WERI-Rb-1 (cell line): Measurements from ENCODE around the gene PSMC4.
"Not testable (repeated sequence)": the region's sequence is repeated elsewhere in the genome, so short reads cannot be mapped to it uniquely, and the experiment has no call there.

ENCODE experiments used
- DNase-seq: peaks from one replicate; pipeline ENCODE4 v3.0.0-alpha.2; 2020
- H3K27ac ChIP-seq: fragments of 250-450 bp; sonication (Bioruptor Pico); 2 replicates; pipeline ENCODE4 v1.5.1; 2020; ENCODE audit warnings: mild to moderate bottlenecking, moderate library complexity
- H3K27me3 ChIP-seq: fragments of 250-450 bp; sonication (Bioruptor Pico); 2 replicates; pipeline ENCODE4 v1.5.1; 2021; ENCODE audit warnings: mild to moderate bottlenecking, low read depth, moderate library complexity; ENCODE audit not compliant: insufficient read depth, severe bottlenecking
- H3K36me3 ChIP-seq: fragments of 250-450 bp; sonication (Bioruptor Pico); 2 replicates; pipeline ENCODE4 v1.5.1; 2020; ENCODE audit warnings: mild to moderate bottlenecking, moderate library complexity
- H3K4me3 ChIP-seq: 2 replicates; pipeline ENCODE4 v1.5.1; 2011; ENCODE audit warnings: low read depth, mild to moderate bottlenecking, control low read depth, low read length
- H3K9me3 ChIP-seq: fragments of 250-450 bp; sonication (Bioruptor Pico); 2 replicates; pipeline ENCODE4 v1.5.1; 2021; ENCODE audit warnings: mild to moderate bottlenecking, moderate library complexity; ENCODE audit not compliant: severe bottlenecking
- TF ChIP-seq, protein P1 (sequence below): IDR thresholded peaks from 2 replicates; pipeline ENCODE4 v1.5.1; 2011; ENCODE audit warnings: low read depth, mild to moderate bottlenecking, control low read depth, inconsistent platforms, low read length

Gene PSMC4

GRCh38 chr19:39946532-39946931 lies 24.4 kb upstream of the PSMC4 start:
- TF ChIP-seq, protein P1, sequence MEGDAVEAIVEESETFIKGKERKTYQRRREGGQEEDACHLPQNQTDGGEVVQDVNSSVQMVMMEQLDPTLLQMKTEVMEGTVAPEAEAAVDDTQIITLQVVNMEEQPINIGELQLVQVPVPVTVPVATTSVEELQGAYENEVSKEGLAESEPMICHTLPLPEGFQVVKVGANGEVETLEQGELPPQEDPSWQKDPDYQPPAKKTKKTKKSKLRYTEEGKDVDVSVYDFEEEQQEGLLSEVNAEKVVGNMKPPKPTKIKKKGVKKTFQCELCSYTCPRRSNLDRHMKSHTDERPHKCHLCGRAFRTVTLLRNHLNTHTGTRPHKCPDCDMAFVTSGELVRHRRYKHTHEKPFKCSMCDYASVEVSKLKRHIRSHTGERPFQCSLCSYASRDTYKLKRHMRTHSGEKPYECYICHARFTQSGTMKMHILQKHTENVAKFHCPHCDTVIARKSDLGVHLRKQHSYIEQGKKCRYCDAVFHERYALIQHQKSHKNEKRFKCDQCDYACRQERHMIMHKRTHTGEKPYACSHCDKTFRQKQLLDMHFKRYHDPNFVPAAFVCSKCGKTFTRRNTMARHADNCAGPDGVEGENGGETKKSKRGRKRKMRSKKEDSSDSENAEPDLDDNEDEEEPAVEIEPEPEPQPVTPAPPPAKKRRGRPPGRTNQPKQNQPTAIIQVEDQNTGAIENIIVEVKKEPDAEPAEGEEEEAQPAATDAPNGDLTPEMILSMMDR: no peak
- H3K36me3 ChIP-seq: no peaks in the 10 kb centered on the region
- no peaks in the 10 kb centered on the region for H3K9me3 ChIP-seq
- no peak overlapping the region for H3K4me3 ChIP-seq
- no peak for DNase-seq
- H3K27me3 ChIP-seq: no peaks in the 10 kb centered on the region
- H3K27ac ChIP-seq: no peak overlapping the region

GRCh38 chr19:39949026-39949747 lies 21.8 kb upstream of the PSMC4 start:
- Histone ChIP-seq H3K4me3 (no peak overlapping the region), H3K36me3 (no peaks in the 10 kb centered on the region), H3K9me3 (no peaks in the 10 kb centered on the region), H3K27ac (no peak overlapping the region), H3K27me3 (peaks cover 12% of the 10 kb centered on the region)
- TF ChIP-seq, protein P1: no peak
- DNase-seq: no peak

GRCh38 chr19:39951065-39951650 lies 19.8 kb upstream of the PSMC4 start:
- no peaks in the 10 kb centered on the region for H3K36me3 ChIP-seq
- H3K27ac ChIP-seq: no peak overlapping the region
- DNase-seq: no peak
- peaks cover 12% of the 10 kb centered on the region for H3K27me3 ChIP-seq
- TF ChIP-seq, protein P1: no peak
- H3K4me3 ChIP-seq: no peak overlapping the region
- no peaks in the 10 kb centered on the region for H3K9me3 ChIP-seq

DNA sequence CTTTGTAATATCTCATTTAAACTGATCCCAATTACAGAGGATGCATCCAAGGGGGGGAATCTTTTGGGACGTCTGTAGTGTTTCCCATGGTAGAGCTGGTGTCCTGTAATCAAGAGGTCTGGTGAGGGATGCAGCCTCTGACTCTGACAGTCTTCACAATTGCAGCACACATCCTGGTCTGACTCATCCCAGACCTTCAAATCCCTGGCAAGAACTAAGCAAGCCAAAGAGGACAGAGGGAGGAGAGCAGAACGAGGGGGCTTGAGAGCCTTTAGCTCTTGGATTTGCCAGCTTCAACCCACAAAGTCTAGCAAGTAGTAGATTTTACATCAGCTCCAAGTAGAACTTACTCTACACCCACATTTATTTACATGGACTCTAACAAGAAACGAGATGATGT lies 19.3 kb upstream of the PSMC4 start:
- TF ChIP-seq, protein P1: no peak
- DNase-seq: no peak
- Histone ChIP-seq H3K4me3 (no peak overlapping the region), H3K27ac (no peak overlapping the region), H3K27me3 (peaks cover 12% of the 10 kb centered on the region), H3K36me3 (no peaks in the 10 kb centered on the region), H3K9me3 (no peaks in the 10 kb centered on the region)

DNA sequence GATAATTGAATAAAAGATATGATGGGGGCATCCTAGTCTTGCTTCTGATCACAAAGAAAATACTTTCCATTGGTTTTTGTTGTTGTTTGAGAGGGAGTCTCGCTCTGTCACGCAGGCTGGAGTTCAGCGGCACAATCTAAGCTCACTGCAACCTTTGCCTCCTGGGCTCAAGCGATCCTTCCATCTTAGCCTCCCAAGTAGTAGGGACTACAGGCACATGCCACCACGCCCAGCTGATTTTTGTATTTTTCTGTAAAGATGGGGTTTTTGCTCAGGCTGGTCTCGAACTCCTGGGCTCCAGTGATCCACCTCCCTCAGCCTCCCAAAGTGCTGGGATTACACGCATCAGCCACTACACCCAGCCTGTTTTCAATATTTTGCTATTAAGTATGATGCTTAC lies 17.1 kb upstream of the PSMC4 start:
- Histone ChIP-seq H3K27me3 (peaks cover 18% of the 10 kb centered on the region), H3K4me3 (no peak overlapping the region), H3K36me3 (no peaks in the 10 kb centered on the region), H3K9me3 (no peaks in the 10 kb centered on the region), H3K27ac (no peak overlapping the region)
- TF ChIP-seq, protein P1: no peak
- DNase-seq: no peak

GRCh38 chr19:39957886-39958285 lies 13.1 kb upstream of the PSMC4 start:
- H3K27ac ChIP-seq, DNase-seq, H3K9me3 ChIP-seq, H3K4me3 ChIP-seq, H3K36me3 ChIP-seq: not testable (repeated sequence)
- peaks cover 21% of the 10 kb centered on the region for H3K27me3 ChIP-seq

DNA sequence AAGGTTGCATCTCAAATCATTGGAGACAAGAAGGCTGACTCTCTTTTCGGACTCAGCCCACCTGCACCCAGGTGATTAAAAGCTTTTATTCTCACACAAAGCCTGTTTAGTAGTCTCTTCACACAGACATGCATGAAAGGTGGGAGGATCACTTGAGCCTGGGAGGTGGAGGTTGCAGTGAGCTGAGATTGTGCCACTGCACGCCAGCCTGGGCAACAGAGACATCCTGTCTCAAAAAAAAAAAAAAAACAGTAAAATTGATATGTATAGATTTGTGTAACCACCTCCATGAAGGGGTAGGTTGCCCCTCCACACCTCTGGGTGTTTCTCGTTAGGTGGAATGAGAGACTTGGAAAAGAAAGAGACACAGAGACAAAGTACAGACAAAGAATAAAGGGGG lies 12.0 kb upstream of the PSMC4 start:
- not testable (repeated sequence) for H3K4me3 ChIP-seq, H3K9me3 ChIP-seq, H3K27ac ChIP-seq, H3K36me3 ChIP-seq, DNase-seq
- peaks cover 16% of the 10 kb centered on the region for H3K27me3 ChIP-seq

DNA sequence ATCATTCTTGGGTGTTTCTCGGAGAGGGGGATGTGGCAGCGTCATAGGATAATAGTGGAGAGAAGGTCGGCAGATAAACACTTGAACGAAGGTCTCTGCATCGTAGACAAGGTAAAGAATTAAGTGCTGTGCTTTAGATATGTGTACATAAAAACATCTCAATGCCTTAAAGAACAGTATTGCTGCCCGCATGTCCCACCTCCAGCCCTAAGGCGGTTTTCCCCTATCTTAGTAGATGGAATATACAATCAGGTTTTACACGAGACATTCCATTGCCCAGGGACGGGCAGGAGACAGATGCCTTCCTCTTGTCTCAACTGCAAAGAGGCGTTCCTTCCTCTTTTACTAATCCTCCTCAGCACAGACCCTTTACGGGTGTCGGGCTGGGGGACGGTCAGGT lies 11.6 kb upstream of the PSMC4 start:
- not testable (repeated sequence) for H3K4me3 ChIP-seq, H3K36me3 ChIP-seq, DNase-seq, H3K9me3 ChIP-seq, H3K27ac ChIP-seq
- peaks cover 16% of the 10 kb centered on the region for H3K27me3 ChIP-seq
